ENCODE measurements around the gene CALML3. TPM values are rescaled to one million over a fixed set of nuclear protein-coding genes. Genes with fewer than 3 reads are reported as not detected.

The CALML3 gene
- total and polyA plus RNA-seq, 7 donors, result 0.03 TPM; not detected in 6

DNA sequence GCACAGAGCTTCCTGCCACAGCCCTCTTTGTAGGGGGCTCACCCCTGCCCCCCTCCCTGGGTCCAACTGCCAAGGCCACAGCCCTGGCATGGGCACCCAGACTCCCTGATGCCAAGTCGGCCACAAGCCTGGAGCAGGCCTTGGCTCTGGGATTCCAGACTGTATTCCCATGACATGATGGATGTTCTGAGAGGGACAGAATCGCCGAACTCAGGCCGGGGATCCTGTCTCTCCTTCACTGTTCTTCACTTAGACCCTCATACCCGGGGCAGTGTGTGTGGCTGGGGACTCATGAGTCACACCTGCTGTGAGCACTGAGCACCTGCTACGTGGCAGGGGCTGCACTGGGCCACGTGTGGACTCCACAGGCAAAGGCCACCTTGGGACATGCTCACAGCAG, 33.3 kb upstream of the CALML3 start:
- H3K9me3 ChIP-seq, result peaks cover 4% of the 10 kb centered on the region
- H3K36me3 ChIP-seq (ENCODE audit: insufficient read depth in 1 of 2, low read depth in 1 of 2), result no peaks in the 10 kb centered on the region
- no peak overlapping the region for H3K4me3 ChIP-seq
- 47 to 71% (median 54%) methylated on average over 7 of the region's 7 CpGs for WGBS, 3 donors
- ATAC-seq (no peak), DNase-seq (peak in 1 of 2 donors; percentile 30)
- no peaks in the 10 kb centered on the region for H3K27me3 ChIP-seq (ENCODE audit: insufficient read depth in 3 of 3, low read length in 2 of 3)
- no peak overlapping the region for H3K27ac ChIP-seq
- intact Hi-C loops (cut with DNase I), result no loop called here
- TF ChIP-seq, protein P1, sequence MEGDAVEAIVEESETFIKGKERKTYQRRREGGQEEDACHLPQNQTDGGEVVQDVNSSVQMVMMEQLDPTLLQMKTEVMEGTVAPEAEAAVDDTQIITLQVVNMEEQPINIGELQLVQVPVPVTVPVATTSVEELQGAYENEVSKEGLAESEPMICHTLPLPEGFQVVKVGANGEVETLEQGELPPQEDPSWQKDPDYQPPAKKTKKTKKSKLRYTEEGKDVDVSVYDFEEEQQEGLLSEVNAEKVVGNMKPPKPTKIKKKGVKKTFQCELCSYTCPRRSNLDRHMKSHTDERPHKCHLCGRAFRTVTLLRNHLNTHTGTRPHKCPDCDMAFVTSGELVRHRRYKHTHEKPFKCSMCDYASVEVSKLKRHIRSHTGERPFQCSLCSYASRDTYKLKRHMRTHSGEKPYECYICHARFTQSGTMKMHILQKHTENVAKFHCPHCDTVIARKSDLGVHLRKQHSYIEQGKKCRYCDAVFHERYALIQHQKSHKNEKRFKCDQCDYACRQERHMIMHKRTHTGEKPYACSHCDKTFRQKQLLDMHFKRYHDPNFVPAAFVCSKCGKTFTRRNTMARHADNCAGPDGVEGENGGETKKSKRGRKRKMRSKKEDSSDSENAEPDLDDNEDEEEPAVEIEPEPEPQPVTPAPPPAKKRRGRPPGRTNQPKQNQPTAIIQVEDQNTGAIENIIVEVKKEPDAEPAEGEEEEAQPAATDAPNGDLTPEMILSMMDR (IDR thresholded peaks at IDR 0.05), result no peak
- H3K4me1 ChIP-seq, result no peaks in the 10 kb centered on the region

DNA sequence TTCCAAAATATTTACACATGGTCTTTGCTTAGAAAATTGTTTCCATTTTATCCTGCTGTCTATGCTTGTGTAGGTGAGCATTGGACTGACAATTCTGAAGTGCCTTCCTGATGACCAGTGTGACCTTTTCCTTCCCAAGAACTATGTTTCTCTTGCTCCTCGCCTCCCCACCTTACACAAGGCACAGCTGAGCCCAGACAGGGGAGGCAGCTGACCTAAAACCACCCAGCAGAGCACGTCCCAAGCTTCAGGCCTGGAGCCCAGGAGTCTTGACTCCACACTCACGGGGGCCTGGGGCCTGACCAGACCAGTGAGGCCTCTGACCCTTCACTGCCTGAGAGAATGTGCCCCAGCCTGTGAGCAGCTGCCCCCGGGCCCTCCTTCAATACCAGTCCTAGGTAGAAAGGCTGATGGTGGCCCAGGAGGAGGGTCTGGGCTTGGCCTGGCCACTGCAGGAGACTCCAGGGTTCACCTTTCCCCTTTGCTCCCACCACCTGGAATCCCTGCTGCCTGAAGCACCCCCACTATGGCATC, 32.4 kb upstream of the CALML3 start:
- Histone ChIP-seq H3K36me3 (ENCODE audit: insufficient read depth in 1 of 2, low read depth in 1 of 2) (no peaks in the 10 kb centered on the region), H3K4me3 (no peak overlapping the region), H3K9me3 (peaks cover 4% of the 10 kb centered on the region), H3K4me1 (no peaks in the 10 kb centered on the region), H3K27ac (no peak overlapping the region), H3K27me3 (ENCODE audit: insufficient read depth in 3 of 3, low read length in 2 of 3) (no peaks in the 10 kb centered on the region)
- TF ChIP-seq, protein P1 (IDR thresholded peaks at IDR 0.05), result no peak
- intact Hi-C loops (cut with DNase I), result no loop called here
- ATAC-seq, result no peak
- WGBS, 3 donors, result 91 to 98% (median 95%) methylated on average over 4 of the region's 4 CpGs
- peak in 1 of 2 donors; percentile 28 for DNase-seq

DNA sequence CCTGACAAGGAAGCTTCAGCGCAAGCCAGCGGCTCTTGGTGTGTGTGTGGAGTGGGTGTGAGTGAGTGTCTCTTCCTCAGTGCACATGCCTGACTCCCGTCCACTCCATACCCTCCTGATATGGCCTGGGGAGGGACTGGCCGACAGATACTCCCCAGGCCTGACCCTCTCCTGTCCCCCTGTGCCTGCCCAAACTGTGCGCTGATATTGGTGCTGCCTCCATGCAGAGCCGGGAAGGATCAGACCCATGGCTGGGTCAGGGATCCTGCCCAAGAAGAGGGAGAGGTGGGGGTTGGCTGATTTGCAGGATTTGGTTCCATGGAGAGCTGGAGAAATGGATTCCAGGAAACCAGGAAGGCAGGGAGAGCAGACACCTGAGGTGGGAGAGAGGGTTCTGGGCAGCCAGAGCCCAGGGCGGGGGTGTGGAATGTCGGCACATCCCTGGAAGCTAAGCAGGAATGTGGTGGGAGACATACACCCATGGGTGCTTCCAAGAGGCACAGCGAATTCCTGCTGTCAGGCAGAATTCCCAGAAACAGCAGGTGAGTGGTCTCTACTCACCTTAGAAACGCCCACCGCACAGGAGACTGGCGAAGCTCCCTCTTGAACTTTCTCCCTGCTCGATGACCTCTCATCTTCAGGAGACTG, 31.7 kb upstream of the CALML3 start:
- no peak overlapping the region for H3K4me3 ChIP-seq
- intact Hi-C loops (cut with DNase I), result no loop called here
- peaks cover 4% of the 10 kb centered on the region for H3K9me3 ChIP-seq
- 94 to 98% (median 97%) methylated on average over 13 of the region's 13 CpGs for WGBS, 3 donors
- DNase-seq (peak in 1 of 2 donors; percentile 27), ATAC-seq (no peak)
- H3K27me3 ChIP-seq (ENCODE audit: insufficient read depth in 3 of 3, low read length in 2 of 3), result no peaks in the 10 kb centered on the region
- TF ChIP-seq, protein P1 (IDR thresholded peaks at IDR 0.05), result no peak
- H3K4me1 ChIP-seq, result no peaks in the 10 kb centered on the region
- H3K27ac ChIP-seq, result no peak overlapping the region
- no peaks in the 10 kb centered on the region for H3K36me3 ChIP-seq (ENCODE audit: insufficient read depth in 1 of 2, low read depth in 1 of 2)

DNA sequence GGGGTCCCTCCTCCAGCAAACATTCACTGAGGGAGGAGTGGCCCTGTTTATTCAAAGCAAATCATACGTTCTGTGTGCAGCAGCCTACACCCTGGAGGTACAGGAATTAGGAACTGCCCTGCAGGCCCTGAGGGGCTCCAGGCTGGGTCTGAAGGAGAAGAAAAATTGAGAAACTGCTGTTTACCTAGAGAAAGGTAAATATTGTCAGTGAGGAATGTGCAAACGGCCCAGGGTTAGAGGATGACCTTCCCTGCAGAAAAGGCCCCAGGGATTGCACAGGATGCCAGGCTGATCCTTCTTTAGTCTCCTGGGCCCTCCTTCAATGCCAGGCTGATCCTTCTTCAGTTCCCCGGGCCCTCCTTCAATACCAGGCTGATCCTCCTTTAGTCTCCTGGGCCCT, 31.1 kb upstream of the CALML3 start:
- no peak overlapping the region for H3K4me3 ChIP-seq
- 85 to 93% (median 91%) methylated on average over 3 of the region's 3 CpGs for WGBS, 3 donors
- no peak for DNase-seq
- H3K36me3 ChIP-seq (ENCODE audit: insufficient read depth in 1 of 2, low read depth in 1 of 2), result no peaks in the 10 kb centered on the region
- TF ChIP-seq, protein P1 (IDR thresholded peaks at IDR 0.05), result no peak
- intact Hi-C loops (cut with DNase I), result no loop called here
- peaks cover 4% of the 10 kb centered on the region for H3K9me3 ChIP-seq
- H3K27me3 ChIP-seq (ENCODE audit: insufficient read depth in 3 of 3, low read length in 2 of 3), result no peaks in the 10 kb centered on the region
- H3K4me1 ChIP-seq, result no peaks in the 10 kb centered on the region
- ATAC-seq, result no peak
- H3K27ac ChIP-seq, result no peak overlapping the region

DNA sequence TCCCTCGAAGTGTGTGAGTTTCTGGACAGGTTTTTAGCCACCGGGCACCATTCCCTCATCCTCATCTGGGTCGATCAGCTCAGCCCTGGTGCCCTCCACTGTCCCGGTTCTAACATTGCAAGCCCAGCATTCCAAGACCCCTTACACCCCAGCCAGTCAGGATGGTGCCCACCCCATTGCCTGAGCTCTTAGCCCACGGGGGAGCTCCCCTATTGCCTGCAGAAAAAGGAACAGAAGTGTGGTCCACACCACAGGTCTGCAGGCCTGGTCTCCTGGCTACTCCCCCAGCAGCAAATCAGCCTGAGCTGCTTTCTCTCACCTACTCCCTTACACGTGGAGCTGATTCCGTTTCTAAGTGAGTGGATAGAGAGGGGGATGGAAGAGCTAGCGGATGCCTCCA, 30.1 kb upstream of the CALML3 start:
- ATAC-seq, result no peak
- no peaks in the 10 kb centered on the region for H3K27me3 ChIP-seq (ENCODE audit: insufficient read depth in 3 of 3, low read length in 2 of 3)
- H3K9me3 ChIP-seq, result peaks cover 4% of the 10 kb centered on the region
- TF ChIP-seq, protein P1 (IDR thresholded peaks at IDR 0.05), result no peak
- 74 to 90% (median 89%) methylated on average over 8 of the region's 8 CpGs for WGBS, 3 donors
- peak in 1 of 2 donors; percentile 20 for DNase-seq
- no peak overlapping the region for H3K4me3 ChIP-seq
- H3K4me1 ChIP-seq, result no peaks in the 10 kb centered on the region
- intact Hi-C loops (cut with DNase I), result no loop called here
- no peak overlapping the region for H3K27ac ChIP-seq
- H3K36me3 ChIP-seq (ENCODE audit: insufficient read depth in 1 of 2, low read depth in 1 of 2), result no peaks in the 10 kb centered on the region
